DMS53 treated with DMSO at 0.1 percent for 48 hours (cell line): ENCODE measurements around the gene GRIA3.
"Not testable (repeated sequence)": the region's sequence is repeated elsewhere in the genome, so short reads cannot be mapped to it uniquely, and the experiment has no call there.

Experiments
- DNase-seq: peaks from one replicate; lab custom pipeline; 2025; ENCODE audit not compliant: unreplicated experiment; lab: John Stamatoyannopoulos, UW

GRIA3 gene

DNA sequence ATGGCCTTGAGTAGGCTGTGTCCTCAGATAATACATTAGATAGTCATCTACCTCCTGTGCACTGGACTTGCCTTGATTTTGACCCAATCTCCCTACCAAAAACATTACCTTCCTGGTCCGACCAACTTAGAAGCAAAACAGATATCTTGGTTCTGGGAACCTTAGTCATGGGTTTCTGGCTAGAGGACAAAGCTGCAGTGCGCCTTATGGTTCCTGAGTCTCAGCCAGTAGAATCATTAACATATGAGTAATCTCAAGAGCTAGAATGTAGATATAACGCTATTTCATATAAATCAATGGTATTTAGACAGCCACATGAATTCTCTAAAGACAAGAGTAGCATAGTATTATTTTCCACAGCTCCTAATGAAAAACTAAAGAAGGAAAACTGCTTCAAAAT is 83.1 kb downstream of the GRIA3 start:
- no peak for DNase-seq

DNA sequence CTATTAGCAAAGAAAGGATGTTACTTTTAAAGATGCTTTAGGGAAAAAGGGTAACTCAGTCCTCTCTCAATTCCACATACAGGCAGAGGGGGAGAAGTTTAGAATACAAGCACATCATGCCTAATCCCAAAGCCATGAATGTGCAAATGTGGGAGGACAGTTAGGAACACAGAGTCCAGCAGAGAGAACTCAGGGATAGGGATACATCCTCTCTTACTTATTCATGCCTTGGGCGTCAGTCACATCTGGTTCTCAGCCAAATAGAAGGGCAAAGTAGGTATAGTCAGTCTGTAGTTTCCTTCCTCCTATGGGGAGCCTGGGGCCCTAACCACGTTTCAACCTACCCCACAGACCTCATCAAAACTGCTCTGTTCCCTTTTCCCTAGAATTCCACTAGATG is 87.8 kb downstream of the GRIA3 start:
- no peak for DNase-seq

DNA sequence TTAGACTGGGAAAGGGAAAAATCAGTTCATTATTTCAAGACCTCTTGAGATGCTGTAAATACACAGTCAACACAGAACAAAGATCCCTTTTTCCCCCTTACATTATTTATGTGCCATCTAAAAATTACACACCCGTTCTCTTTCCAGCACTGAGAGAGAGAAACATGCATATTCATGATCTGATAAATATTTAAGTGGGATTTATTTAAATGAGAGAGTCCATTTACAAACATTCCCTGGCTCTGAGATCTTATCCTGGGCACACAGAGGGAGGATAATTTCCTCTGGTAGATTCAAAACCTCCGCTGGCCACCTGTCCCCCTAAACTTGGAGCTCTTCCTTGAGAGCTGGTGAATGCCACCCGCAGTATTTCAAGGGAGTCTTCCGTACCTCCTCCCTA is 88.6 kb downstream of the GRIA3 start:
- no peak for DNase-seq

DNA sequence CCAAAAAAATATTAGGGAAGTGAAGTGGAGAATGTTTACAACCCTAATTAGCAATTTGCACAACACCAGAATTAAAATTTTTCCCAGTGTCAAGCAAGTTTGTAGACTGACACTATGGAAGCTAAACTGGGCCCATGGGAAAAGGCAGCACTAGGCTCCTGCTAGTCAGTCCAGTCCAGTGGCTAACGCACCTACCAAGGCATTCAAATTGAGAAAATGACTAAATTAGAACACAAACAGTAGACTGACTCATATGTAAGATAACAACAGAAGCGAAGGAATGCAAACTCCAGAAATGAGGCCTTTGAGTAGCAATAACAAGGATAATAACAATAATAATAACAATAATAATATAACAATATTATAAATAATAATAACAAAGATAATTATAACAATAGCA is 90.7 kb downstream of the GRIA3 start:
- DNase-seq = no peak

DNA sequence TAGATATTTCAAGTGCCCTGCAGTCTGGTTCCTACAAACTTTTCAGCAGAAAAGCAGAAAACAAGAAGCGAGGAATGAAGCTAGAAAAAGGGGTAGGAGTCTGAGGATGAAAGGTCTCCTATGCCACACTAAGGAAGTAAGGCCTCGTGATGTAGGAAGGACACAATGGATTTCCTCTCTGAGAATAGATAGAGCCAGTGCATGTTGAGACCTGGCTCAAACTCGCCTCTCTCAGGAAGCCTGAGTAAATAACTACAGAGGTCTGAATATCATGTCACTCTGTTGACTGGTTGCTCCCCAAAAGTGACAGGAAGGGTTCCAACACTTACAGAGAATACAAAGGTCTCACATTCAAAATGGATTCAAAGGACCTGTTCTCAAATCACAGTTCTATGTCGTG is 93.3 kb downstream of the GRIA3 start:
- DNase-seq = no peak

DNA sequence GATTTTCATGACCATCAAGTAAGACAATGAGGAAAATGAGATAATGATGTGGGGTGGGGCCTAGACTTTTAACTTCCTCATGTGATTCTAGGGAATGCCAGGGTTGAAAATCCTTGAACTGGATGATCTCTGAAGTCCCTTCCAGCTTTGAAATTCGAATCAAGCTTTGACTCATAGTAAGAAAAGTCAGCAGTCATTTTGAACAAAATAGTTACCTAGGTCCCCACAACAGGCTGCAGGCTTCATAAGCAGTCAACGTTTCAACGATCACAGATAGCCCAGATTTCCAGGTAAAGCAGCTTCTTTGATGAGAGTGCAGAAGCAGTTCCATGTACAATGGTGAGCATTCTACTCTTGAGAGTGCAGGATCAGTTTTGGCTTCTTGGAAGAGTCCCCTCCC is 93.7 kb downstream of the GRIA3 start:
- no peak for DNase-seq

DNA sequence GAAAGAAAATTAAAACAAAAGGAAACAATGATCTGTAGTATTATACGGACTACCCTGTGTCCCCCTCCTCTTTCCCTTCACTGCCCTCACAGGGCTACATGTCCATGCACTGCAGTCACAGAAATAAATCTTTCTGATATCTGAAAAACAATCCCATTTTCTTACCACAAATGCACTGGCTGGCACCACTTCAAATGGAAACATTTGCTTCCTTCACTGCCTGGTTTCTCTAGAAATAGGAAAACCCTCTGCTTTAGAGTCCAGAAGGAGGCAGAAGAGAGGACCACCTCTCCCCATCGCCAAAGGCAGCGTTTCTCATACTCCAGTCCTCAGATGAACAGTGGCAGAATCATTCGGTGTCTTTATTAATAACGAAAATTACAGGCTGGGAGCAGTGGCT is 98.2 kb downstream of the GRIA3 start:
- DNase-seq = no peak

DNA sequence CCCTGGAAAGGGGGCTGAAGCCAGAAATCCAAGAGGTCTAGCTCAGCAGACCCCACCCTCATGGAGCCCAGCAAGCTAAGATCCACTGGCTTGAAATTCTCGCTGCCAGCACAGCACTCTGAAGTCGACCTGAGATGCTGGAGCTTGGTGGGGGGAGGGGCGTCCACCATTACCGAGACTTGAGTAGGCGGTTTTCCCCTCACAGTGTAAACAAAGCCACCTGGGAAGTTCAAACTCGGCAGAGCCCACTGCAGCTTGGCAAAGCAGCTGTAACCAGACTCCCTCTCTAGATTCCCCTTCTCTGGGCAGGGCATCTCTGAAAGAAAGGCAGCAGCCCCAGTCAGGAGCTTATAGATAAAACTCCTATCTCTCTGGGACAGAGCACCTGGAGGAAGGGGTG is 99.3 kb downstream of the GRIA3 start:
- not testable (repeated sequence) for DNase-seq

DNA sequence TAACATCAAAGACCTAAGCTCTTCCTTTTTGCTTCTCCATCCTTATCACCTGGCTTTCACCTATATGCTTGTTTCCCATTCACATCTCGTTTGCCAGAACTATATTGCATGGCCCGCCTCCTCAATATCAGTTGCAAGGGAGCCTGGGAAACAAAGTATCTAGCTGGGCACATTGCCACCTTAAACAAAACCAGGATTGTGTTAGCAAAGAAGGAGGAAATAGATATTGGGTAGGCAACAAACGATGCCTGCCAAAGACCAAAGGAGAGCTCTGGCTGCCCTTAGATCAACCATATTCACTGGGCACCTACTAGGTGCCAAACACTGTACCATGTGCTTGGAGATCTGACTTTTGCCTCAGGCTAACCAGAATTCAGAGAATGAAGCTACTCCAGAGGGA is 107.5 kb downstream of the GRIA3 start:
- DNase-seq = no peak

DNA sequence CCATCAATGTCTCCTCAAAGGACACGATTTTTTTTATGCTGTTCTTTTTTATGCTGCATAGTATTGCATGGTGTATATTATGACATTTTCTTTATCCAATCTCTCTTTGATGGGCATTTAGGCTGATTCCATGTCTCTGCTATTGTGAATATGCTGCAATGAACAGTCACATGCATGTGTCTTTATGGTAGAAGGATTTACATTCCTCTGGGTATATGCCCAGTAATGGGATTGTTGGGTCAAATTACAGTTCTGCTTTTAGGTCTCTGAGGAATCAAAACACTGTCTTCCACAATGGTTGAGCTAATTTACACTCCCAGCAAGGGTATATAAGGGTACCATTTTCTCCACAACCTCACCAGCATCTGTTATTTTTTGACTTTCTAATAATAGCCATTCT is 113.9 kb downstream of the GRIA3 start:
- DNase-seq = no peak

DNA sequence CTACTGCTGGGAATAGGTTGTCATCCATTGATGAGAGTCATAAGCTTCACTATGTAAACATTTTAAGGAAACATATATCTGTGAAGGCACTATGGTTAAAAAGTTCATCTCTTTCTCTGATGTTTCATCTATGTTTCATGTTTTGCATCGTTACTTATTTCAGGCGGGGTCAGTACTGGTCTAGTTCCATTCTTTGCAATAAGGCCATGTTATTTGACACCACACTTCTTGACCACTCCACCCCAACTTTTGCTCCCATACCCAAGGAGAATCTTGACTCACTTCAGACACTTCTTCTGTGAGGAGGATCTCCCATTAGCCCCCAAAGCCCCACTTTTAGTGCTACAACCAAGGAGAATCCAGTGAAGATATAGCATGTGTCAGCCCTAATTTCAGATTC is 119.4 kb downstream of the GRIA3 start:
- DNase-seq = no peak

DNA sequence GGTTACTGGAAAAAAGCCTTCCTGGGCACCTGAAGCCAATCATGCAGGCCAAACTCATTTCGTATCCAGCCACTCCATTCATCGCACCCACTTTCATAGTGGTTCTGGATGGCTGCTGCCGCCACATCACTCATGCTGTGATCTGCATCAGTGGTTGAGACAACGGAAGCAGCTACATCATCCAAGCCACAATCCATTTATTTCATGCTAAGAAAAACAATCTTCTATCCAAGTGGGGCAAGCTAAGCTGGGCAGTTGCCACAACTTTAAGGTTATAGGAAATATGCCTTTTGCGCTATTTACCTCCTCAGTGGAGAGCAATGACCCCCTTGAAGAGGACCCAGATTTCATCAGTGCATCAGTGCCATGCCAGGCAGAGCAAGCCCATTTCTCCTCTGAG is 124.6 kb downstream of the GRIA3 start:
- DNase-seq = no peak

DNA sequence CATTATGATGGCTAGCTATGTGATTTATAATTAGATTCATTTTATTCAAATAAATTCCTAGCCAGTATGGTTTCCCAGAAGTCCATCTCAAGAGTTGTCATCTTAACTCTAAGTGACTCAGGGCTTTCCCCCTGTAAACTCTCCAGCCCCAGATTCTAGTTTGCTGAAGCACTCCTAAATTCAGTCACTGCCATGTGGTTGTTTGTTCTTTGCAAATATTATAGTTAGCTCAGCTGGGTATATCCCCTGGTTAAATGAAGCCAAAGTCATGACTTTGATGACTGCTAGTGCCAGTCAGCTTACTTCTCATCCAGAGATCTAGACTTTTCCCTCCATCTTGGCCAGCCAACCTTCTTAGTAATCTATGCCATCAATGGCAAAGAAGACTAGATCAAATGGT is 126.0 kb downstream of the GRIA3 start:
- DNase-seq = peak; percentile 37

DNA sequence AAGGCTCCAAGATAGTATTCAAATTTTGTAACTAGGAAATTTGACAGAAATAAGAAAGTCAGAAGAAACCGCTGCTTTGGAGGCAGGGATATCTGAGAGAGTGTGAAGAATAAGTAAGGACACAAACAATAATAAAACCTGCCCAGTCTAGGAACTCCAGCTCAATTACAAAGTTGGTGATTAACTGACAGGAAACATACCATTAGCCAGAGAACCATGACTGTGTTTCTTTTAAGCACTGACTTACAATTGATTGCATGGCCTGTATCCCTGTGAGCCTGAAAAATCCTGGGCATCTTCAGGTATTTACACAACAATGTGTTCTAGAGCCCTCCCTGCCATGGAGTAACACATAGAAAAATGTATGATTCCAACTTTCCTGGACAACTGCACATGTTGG is 127.4 kb downstream of the GRIA3 start:
- DNase-seq = no peak

DNA sequence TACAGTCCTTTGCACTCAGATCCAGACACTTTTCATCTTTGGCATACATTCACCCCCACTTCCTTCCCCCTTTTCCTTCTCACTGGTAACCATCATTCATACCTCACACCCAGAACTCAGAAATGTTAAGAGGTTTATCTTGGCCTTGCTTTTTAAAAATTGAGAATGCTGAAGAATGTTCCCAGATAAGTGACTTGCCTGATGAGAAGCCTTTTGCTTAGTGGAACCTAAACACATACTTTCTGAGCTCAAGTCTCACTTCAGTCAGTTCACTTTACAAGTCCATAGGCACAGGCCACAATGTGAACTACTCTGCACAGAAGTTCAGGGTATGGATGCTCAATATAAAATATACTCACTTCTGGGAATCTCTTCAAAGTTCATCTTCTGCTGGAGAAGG is 129.4 kb downstream of the GRIA3 start:
- no peak for DNase-seq

DNA sequence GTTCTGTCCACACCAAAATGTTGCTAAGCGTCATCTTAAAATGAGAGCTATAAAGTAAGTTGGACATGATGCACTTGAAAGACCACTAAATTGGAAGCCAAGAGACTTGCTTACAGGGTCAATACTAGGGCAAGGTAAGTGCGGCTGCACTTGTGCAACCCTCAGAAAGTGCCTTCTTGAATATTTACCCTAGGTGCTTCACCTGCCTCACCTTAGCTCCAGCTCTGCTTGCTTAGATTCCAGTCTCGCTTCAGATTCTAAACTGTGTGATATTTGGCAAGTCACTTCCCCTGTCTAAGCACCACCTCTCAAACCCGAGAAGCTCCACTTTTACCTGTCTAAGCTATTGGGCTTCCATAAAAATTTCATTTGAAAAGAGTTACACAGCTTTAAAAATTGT is 136.5 kb downstream of the GRIA3 start:
- no peak for DNase-seq

DNA sequence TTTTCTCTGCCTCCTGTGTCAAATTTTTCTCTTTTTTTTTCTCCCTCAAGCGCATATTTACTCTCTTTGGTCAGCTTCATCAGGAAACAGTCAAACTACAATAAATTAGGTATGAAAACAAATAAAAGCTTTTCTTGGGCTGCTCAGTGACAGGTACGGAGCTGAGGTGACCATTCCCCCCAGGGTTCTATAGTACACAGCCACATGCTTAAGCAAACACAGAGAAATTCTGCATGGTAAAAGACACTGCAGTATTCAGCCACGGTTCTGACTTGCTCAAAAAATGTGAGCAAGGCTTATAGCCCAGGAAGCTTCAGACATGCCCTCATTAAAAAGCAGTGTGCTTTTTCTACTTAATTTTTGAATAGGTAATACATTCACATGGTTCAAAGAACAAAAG is 138.5 kb downstream of the GRIA3 start:
- DNase-seq = no peak

DNA sequence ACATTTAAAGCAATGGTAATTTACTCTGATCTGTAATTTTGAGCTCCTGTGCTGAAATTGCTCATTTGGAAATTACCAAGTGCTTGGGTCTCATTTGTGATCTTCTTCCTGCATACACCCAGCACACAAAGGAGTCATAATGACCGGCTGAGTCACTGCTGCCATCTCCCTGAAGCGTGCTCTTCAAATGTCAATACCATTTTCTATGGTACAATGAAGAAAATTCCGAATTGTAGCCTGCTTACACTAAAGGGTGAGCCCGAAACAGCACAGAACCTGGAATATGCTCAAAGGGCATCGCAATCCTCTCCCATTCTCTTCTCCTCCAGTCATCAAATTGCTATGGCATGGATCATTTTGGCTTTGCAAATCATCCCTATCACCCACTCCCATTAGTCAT is 140.5 kb downstream of the GRIA3 start:
- no peak for DNase-seq

DNA sequence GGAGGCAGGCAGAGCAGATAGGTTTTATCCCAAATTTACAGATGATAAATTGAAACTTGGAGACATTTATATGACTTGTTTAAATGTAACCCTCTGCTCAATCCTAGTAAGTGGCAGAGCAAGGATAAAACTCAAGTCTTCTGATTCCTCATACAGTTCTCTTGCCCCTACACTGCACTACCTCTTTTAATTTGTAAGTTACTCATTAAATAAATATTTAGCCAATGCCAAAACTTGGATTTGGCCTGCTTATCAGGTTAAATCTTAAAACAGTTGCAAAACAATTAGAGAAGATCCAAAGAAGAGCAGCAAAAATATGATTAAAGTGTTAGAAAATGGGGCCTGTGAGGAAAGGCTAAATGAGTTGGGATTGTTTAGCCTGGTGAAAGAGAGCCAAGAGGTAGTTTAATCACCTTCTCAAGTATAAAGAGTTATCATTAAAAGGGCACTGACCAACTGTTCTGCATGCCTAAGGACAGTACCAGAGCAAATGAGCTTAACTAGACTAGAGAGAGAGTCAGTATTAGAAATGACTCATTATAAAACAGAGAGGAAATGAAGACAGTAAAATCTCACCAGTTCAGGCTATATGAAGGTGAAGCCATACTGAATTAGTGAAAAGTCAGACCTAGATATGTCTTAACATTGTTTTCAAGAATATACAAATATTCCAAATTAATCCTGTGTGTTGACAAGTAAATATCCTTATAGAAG is 146.3 kb downstream of the GRIA3 start:
- DNase-seq = no peak

DNA sequence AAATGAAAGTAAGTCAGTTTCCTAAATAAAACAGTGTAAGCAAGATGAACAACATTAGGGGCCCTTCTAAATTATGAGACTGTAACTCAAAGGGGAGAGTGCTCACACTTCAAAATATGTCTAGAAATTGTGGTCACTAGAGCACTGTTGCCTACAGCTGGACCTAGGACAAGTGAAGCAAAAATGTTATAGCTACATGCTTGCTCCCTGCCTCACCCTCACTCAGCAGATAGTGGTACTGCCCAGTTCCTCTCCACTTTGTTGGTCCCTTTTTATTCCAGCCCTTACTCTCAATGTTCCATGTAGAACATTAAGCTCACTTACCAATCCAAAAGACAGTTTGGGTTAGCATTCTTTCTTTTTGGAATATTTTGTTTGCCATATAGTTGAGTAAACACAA is 147.3 kb downstream of the GRIA3 start:
- no peak for DNase-seq

DNA sequence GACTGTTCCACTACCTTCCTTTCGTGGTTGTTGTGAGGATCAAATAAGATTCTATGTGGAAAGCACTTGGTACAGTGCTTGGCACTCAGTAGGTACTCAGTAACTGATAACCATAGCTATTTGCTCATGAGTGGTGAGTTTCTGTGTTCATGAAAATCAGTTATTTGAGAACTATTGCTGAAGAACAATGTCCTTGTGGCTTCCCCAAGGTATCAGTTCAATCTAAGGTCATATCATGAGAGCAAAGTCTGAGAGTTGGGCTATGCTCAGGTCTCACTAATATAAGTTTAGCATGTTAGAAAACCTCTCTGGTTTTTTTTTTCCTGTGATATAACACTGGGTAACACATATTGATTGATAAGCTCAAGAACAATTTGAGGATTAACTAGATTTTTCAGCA is 147.8 kb downstream of the GRIA3 start:
- no peak for DNase-seq

DNA sequence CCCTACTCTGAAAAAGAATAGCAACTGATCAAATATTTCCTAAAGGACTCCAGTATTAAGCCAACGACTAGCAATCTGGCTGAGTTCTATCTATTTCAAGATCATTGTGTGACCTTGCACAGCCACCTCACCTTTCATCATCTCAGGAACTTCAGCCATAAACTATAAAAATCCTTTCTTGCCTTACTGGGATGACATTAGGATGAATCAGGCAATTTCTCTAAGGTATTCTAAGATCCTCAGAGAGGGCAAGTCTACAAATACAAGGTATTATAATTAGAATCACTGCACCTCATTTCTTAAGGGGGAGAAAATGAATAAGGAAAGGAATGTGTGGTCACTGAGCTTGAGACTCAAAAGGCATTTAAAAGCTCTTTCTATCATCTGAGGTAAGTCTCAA is 152.6 kb downstream of the GRIA3 start:
- no peak for DNase-seq

DNA sequence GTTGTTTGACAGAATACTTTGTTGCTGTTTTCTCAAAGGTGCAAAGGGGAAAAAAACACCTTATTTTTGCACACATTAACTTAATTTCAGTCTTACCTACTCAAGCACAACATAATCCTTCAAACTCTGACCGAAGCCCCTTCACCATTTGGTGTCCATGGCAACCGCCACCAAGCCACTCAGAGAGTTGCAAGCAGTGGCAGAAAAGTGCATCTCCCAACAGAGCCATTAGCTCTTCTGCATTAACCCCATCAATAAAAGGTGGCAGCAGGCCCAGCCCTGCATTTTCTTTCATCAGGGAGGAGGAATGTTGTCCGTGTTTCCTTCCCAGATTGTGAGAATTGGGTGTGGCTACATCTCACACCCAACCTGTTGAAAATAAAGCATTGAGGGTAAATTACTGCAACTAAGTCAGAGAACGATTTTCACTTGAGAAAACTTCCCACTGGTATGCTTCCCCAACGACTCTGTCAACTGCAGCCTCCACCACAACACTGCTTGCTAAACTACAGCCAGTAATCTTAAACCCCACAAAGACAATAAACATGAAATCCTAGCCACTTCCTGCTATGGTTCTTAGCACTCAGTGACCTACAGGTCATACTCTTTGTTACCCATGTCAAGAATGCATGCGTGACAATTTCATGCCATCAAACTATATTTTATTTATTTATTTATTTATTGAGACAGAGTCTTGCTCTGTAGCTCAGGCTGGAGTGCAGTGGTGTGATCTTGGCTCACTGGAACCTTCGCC is 154.0 kb downstream of the GRIA3 start:
- DNase-seq = no peak
